Upper lobe of left lung (tissue), 4 donors: ENCODE measurements around the gene NCKIPSD.

ENCODE experiments used
- POLR2A ChIP-seq, 4 donors: fragments of 450-650 bp; IDR thresholded peaks; one replicate each; pipeline ENCODE4 v1.5.1; 2016 to 2017; ENCODE audit warnings: antibody characterized with exemption in 4 of 4, mild to moderate bottlenecking in 2 of 4
- TF ChIP-seq, protein P1 (sequence below), 6 experiments: fragments of 450-650 bp in 4 of 6; fragments of 200-600 bp in 2 of 6; sonication (generic) in 2 of 6; IDR thresholded peaks; one replicate each; pipeline ENCODE4 v1.5.1; 2016 to 2019; ENCODE audit warnings: antibody characterized with exemption in 6 of 6

DNA sequence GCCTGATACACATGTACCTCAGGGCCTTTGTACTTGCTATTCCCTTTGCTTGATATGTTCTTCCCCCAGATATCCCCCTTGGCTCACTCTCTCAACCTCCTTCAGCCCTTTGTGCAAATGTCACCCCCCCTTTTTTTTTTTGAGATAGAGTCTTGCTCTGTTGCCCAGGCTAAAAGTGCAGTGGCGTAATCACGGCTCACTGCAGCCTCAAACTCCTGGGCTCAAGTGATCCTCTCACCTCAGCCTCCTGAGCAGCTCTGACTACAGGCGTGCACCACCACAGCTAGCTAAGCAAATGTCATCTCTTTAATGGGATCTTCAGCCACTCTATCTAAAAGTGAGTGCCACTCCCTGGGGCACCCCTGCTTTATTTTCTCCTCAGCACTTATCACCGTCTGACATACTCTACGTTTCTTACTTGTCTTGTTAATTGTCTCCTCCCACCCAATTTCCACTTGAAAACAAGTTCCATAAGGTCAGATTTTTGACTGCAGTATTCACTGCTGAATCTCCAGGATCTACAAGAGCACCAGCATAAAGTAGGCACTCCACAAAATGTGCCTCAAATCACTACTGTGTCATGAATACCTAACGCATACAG lies 16.7 kb upstream of the NCKIPSD start:
- TF ChIP-seq POLR2A (IDR thresholded peaks at IDR 0.05): no peak
- TF ChIP-seq, protein P1, sequence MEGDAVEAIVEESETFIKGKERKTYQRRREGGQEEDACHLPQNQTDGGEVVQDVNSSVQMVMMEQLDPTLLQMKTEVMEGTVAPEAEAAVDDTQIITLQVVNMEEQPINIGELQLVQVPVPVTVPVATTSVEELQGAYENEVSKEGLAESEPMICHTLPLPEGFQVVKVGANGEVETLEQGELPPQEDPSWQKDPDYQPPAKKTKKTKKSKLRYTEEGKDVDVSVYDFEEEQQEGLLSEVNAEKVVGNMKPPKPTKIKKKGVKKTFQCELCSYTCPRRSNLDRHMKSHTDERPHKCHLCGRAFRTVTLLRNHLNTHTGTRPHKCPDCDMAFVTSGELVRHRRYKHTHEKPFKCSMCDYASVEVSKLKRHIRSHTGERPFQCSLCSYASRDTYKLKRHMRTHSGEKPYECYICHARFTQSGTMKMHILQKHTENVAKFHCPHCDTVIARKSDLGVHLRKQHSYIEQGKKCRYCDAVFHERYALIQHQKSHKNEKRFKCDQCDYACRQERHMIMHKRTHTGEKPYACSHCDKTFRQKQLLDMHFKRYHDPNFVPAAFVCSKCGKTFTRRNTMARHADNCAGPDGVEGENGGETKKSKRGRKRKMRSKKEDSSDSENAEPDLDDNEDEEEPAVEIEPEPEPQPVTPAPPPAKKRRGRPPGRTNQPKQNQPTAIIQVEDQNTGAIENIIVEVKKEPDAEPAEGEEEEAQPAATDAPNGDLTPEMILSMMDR (IDR thresholded peaks at IDR 0.05): no peak
